ENCODE measurements around the gene CFAP43.
A peak's percentile ranks its signal among the peaks of the same experiment; 100 is the strongest.

CFAP43 gene

DNA sequence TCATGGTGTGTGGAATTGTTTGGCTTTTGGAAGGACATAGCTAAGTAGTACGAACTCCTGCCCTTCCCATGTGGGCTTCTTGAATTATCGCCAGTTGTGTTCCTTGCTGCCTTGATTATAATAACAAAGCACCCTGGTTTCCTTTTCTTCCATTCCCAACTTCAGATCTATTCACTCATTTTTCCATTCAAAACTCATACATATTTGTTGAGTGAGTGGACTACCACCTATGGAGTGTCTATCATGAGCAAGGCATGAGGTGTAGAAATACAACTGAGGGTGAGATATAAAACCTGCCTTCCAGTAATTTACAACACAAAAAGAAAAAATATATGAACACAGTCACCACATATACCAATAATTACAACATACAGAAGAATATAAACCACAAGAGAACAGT, 141.6 kb downstream of the CFAP43 start:
- no peak for DNase-seq

DNA sequence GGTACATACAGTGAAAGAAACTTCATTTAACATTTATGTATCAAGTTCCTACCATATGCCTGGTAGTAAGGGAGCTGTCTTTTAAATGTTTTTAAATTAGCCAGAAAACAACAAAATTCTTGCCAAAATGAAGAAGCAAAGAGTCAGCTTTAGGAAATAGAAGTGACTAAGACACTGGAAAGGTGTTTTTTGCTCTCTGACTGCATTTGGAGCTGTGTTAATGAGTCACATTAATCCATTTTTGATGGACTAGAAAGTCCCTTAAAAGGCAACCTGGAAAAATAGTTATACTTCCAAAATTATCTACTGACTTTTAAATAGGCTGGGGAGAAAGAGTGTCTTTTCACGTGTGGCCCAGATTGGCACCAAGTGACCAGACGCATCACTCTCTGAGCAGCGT, 142.5 kb downstream of the CFAP43 start:
- no peak for DNase-seq

- DNase-seq, result no peak
These were observed 143.9 kb downstream of the CFAP43 start for GRCh38 chr10:104088239-104088638.

GRCh38 chr10:104085801-104086400, 146.3 kb downstream of the CFAP43 start, which contains the start of gene COL17A1:
COL17A1 (minus strand) TSS chr10:104085880; CDS start chr10:104080673, 5,207 bp downstream.
- no peak for DNase-seq

GRCh38 chr10:104084482-104085142, 147.6 kb downstream of the CFAP43 start:
- no peak for DNase-seq

GRCh38 chr10:104081998-104082397, 150.2 kb downstream of the CFAP43 start:
- no peak for DNase-seq

- peak; percentile 18 for DNase-seq
These were observed 151.4 kb downstream of the CFAP43 start for GRCh38 chr10:104080762-104081161.

Measured in EL (cell line).